Vagina (tissue), 2 donors: ENCODE results near the gene AMBRA1. TPM values are rescaled to one million over a fixed set of nuclear protein-coding genes. Genes with fewer than 3 reads are reported as not detected.

Experiments used
- DNase-seq, 2 donors: peaks; one replicate each; pipeline ENCODE4 v3.0.0-alpha.2; 2017; ENCODE audit errors: extremely low spot score in 2 of 2
- H3K27ac ChIP-seq: fragments of 200-600 bp; sonication (generic); one replicate; pipeline ENCODE4 v1.5.1; 2019
- H3K27me3 ChIP-seq: fragments of 200-600 bp; sonication (generic); one replicate; pipeline ENCODE4 v1.5.1; 2019
- H3K36me3 ChIP-seq, 2 donors: fragments of 200-600 bp; sonication (generic); one replicate each; pipeline ENCODE4 v1.5.1; 2017 to 2019
- H3K4me1 ChIP-seq: fragments of 200-600 bp; sonication (generic); one replicate; pipeline ENCODE4 v1.5.1; 2019
- H3K4me3 ChIP-seq, 2 donors: fragments of 200-600 bp; sonication (generic); 1 replicate in 1 of 2; 2 replicates in 1 of 2; pipeline ENCODE4 v1.5.1; 2016 to 2019
- H3K9me3 ChIP-seq: fragments of 200-600 bp; sonication (generic); one replicate; pipeline ENCODE4 v1.5.1; 2019
- CTCF ChIP-seq, 3 experiments: fragments of 450-650 bp in 2 of 3; fragments of 200-600 bp in 1 of 3; sonication (generic) in 1 of 3; IDR thresholded peaks; one replicate each; pipeline ENCODE4 v1.5.1; 2017 to 2019; ENCODE audit warnings: antibody characterized with exemption in 3 of 3, mild to moderate bottlenecking in 2 of 3, moderate library complexity in 2 of 3
- POLR2A ChIP-seq, 2 donors: fragments of 450-650 bp; IDR thresholded peaks; one replicate each; pipeline ENCODE4 v1.6.1; 2017; ENCODE audit warnings: antibody characterized with exemption in 2 of 2, mild to moderate bottlenecking in 2 of 2, moderate library complexity in 2 of 2
- POLR2AphosphoS5 ChIP-seq, 2 donors: sonication (generic); formaldehyde crosslinking; IDR thresholded peaks; one replicate each; pipeline ENCODE4 v1.9.0; 2017; ENCODE audit warnings: antibody characterized with exemption in 2 of 2, mild to moderate bottlenecking in 2 of 2, low read depth in 1 of 2; ENCODE audit not compliant: insufficient read depth in 1 of 2
- intact Hi-C: fragments of 100-400 bp; cut with DNase I; formaldehyde crosslinking; loops from one replicate; pipeline ENCODE4 v1.15.1; 2023
- total RNA-seq: library from RNA; depleted of rRNA; stranded (reverse); fragments of >200 nt; gene quantifications from one replicate; pipeline ENCODE4 v1.2.3, GENCODE V29; 2016

Gene AMBRA1
- total RNA-seq, 1 donor from 2014 or later, result 40.0 TPM

GRCh38 chr11:46499821-46500220 is 94.0 kb downstream of the AMBRA1 start:
- no peak overlapping the region for H3K4me3 ChIP-seq
- no peaks in the 10 kb centered on the region for H3K9me3 ChIP-seq
- H3K27me3 ChIP-seq, result no peaks in the 10 kb centered on the region
- no peak overlapping the region for H3K27ac ChIP-seq
- intact Hi-C loops, result no loop called here
- TF ChIP-seq CTCF (IDR thresholded peaks at IDR 0.05) (no peak), POLR2A (IDR thresholded peaks at IDR 0.05) (no peak), POLR2AphosphoS5 (IDR thresholded peaks at IDR 0.05; ENCODE audit: insufficient read depth in 1 of 2, low read depth in 1 of 2) (no peak)
- H3K36me3 ChIP-seq, result peaks cover 0 to 5% of the 10 kb centered on the region in 2 donors
- DNase-seq, result no peak
- H3K4me1 ChIP-seq, result no peaks in the 10 kb centered on the region

GRCh38 chr11:46498968-46499367 is 94.9 kb downstream of the AMBRA1 start:
- Histone ChIP-seq H3K36me3 (peaks cover 0 to 5% of the 10 kb centered on the region in 2 donors), H3K4me3 (no peak overlapping the region), H3K27me3 (no peaks in the 10 kb centered on the region), H3K4me1 (peaks cover 2% of the 10 kb centered on the region), H3K9me3 (no peaks in the 10 kb centered on the region), H3K27ac (no peak overlapping the region)
- DNase-seq, result no peak
- intact Hi-C loops, result no loop called here
- TF ChIP-seq POLR2A (IDR thresholded peaks at IDR 0.05), result no peak
- no peak for TF ChIP-seq POLR2AphosphoS5 (IDR thresholded peaks at IDR 0.05; ENCODE audit: insufficient read depth in 1 of 2, low read depth in 1 of 2)
- no peak for TF ChIP-seq CTCF (IDR thresholded peaks at IDR 0.05)

GRCh38 chr11:46498179-46498578 is 95.6 kb downstream of the AMBRA1 start:
- no peaks in the 10 kb centered on the region for H3K9me3 ChIP-seq
- DNase-seq, result no peak
- no peak overlapping the region for H3K27ac ChIP-seq
- H3K27me3 ChIP-seq, result no peaks in the 10 kb centered on the region
- no peak for TF ChIP-seq POLR2AphosphoS5 (IDR thresholded peaks at IDR 0.05; ENCODE audit: insufficient read depth in 1 of 2, low read depth in 1 of 2)
- TF ChIP-seq CTCF (IDR thresholded peaks at IDR 0.05), result no peak
- TF ChIP-seq POLR2A (IDR thresholded peaks at IDR 0.05), result no peak
- no peak overlapping the region for H3K4me3 ChIP-seq
- intact Hi-C loops, result no loop called here
- peaks cover 0 to 5% of the 10 kb centered on the region in 2 donors for H3K36me3 ChIP-seq
- H3K4me1 ChIP-seq, result peaks cover 10% of the 10 kb centered on the region

GRCh38 chr11:46497498-46497897 is 96.3 kb downstream of the AMBRA1 start:
- no peaks in the 10 kb centered on the region for H3K9me3 ChIP-seq
- peaks cover 17% of the 10 kb centered on the region for H3K4me1 ChIP-seq
- DNase-seq, result no peak
- peaks cover 0 to 5% of the 10 kb centered on the region in 2 donors for H3K36me3 ChIP-seq
- no peak overlapping the region for H3K4me3 ChIP-seq
- no peaks in the 10 kb centered on the region for H3K27me3 ChIP-seq
- no peak overlapping the region for H3K27ac ChIP-seq
- TF ChIP-seq POLR2A (IDR thresholded peaks at IDR 0.05) (no peak), POLR2AphosphoS5 (IDR thresholded peaks at IDR 0.05; ENCODE audit: insufficient read depth in 1 of 2, low read depth in 1 of 2) (no peak), CTCF (IDR thresholded peaks at IDR 0.05) (no peak)
- intact Hi-C loops, result no loop called here

- H3K27ac ChIP-seq, result no peak overlapping the region
- no peak for DNase-seq
Measured at GRCh38 chr11:46493791-46494190, 100.0 kb downstream of the AMBRA1 start.

More at GRCh38 chr11:46493791-46494190, 100.0 kb downstream of the AMBRA1 start:
- Histone ChIP-seq H3K27me3 (no peaks in the 10 kb centered on the region), H3K36me3 (no peaks in the 10 kb centered on the region), H3K4me1 (peaks cover 45% of the 10 kb centered on the region), H3K4me3 (no peak overlapping the region), H3K9me3 (no peaks in the 10 kb centered on the region)
- TF ChIP-seq CTCF (IDR thresholded peaks at IDR 0.05), result no peak
- TF ChIP-seq POLR2AphosphoS5 (IDR thresholded peaks at IDR 0.05; ENCODE audit: insufficient read depth in 1 of 2, low read depth in 1 of 2), result no peak
- no peak for TF ChIP-seq POLR2A (IDR thresholded peaks at IDR 0.05)
- intact Hi-C loops, result no loop called here
